ENCODE measurements around the gene COL2A1.

Gene COL2A1

GRCh38 chr12:47992776-47993175 lies 11.5 kb downstream of the COL2A1 start:
- Histone ChIP-seq H2BK12ac (ENCODE audit: low read length in 2 of 2) (no peak overlapping the region), H4K8ac (ENCODE audit: low read length) (no peak overlapping the region), H3K4ac (ENCODE audit: low read depth in 1 of 2, low read length in 2 of 2) (no peak overlapping the region), H2AK5ac (ENCODE audit: low read length, severe bottlenecking) (no peak overlapping the region), H3K4me2 (ENCODE audit: low read length, poor library complexity, severe bottlenecking) (no peak overlapping the region), H3K9me3 (ENCODE audit: control insufficient read depth, low read length) (no peaks in the 10 kb centered on the region), H3K9ac (ENCODE audit: low read length) (no peak overlapping the region), H3K18ac (ENCODE audit: low read depth in 1 of 2, low read length in 2 of 2) (no peak overlapping the region), H3K23ac (ENCODE audit: low read length in 2 of 2) (no peak overlapping the region), H3K27me3 (ENCODE audit: control insufficient read depth in 1 of 2, insufficient read depth in 1 of 2, low read length in 2 of 2) (peaks cover 60 to 92% of the 10 kb centered on the region in 2 experiments), H3K4me3 (ENCODE audit: insufficient read depth in 1 of 2, low read depth in 1 of 2, low read length in 2 of 2) (no peak overlapping the region), H2AFZ (ENCODE audit: low read depth, low read length) (no peak overlapping the region), H3K27ac (ENCODE audit: low read length, poor library complexity, severe bottlenecking) (no peak overlapping the region), H3K36me3 (ENCODE audit: control insufficient read depth in 1 of 2, insufficient read depth in 2 of 2, low read depth in 1 of 2, low read length in 2 of 2) (no peaks in the 10 kb centered on the region), H3K79me1 (replicated peaks; ENCODE audit: low read length, poor library complexity, severe bottlenecking) (no peaks in the 10 kb centered on the region), H3K14ac (ENCODE audit: low read length in 2 of 2) (no peak overlapping the region), H2BK15ac (ENCODE audit: low read depth, poor library complexity, severe bottlenecking) (no peak overlapping the region), H3K4me1 (ENCODE audit: control insufficient read depth, insufficient read depth, low read depth, low read length) (peaks cover 2% of the 10 kb centered on the region), H2BK120ac (ENCODE audit: low read depth, low read length) (no peak overlapping the region), H2BK5ac (ENCODE audit: low read depth, low read length, poor library complexity, severe bottlenecking) (no peak overlapping the region), H4K91ac (ENCODE audit: low read length) (no peak overlapping the region)
- 89% methylated on average over 10 of the region's 10 CpGs for WGBS
- no peak for DNase-seq

- no peaks in the 10 kb centered on the region for H3K79me1 ChIP-seq (replicated peaks; ENCODE audit: low read length, poor library complexity, severe bottlenecking)
- no peak overlapping the region for H3K4me2 ChIP-seq (ENCODE audit: low read length, poor library complexity, severe bottlenecking)
- peaks cover 56 to 92% of the 10 kb centered on the region in 2 experiments for H3K27me3 ChIP-seq (ENCODE audit: control insufficient read depth in 1 of 2, insufficient read depth in 1 of 2, low read length in 2 of 2)
- H3K14ac ChIP-seq (ENCODE audit: low read length in 2 of 2): no peak overlapping the region
- H3K9me3 ChIP-seq (ENCODE audit: control insufficient read depth, low read length): no peaks in the 10 kb centered on the region
- no peak overlapping the region for H2BK15ac ChIP-seq (ENCODE audit: low read depth, poor library complexity, severe bottlenecking)
- no peak overlapping the region for H2BK5ac ChIP-seq (ENCODE audit: low read depth, low read length, poor library complexity, severe bottlenecking)
- no peak overlapping the region for H4K91ac ChIP-seq (ENCODE audit: low read length)
- no peak overlapping the region for H2AK5ac ChIP-seq (ENCODE audit: low read length, severe bottlenecking)
- H2BK12ac ChIP-seq (ENCODE audit: low read length in 2 of 2): no peak overlapping the region
- no peak overlapping the region for H3K9ac ChIP-seq (ENCODE audit: low read length)
- H4K8ac ChIP-seq (ENCODE audit: low read length): no peak overlapping the region
- H3K4ac ChIP-seq (ENCODE audit: low read depth in 1 of 2, low read length in 2 of 2): no peak overlapping the region
- peaks cover 2% of the 10 kb centered on the region for H3K4me1 ChIP-seq (ENCODE audit: control insufficient read depth, insufficient read depth, low read depth, low read length)
- 81% methylated on average over 13 of the region's 13 CpGs for WGBS
- H3K27ac ChIP-seq (ENCODE audit: low read length, poor library complexity, severe bottlenecking): no peak overlapping the region
- DNase-seq: no peak
- H3K36me3 ChIP-seq (ENCODE audit: control insufficient read depth in 1 of 2, insufficient read depth in 2 of 2, low read depth in 1 of 2, low read length in 2 of 2): no peaks in the 10 kb centered on the region
- H2AFZ ChIP-seq (ENCODE audit: low read depth, low read length): no peak overlapping the region
- no peak overlapping the region for H2BK120ac ChIP-seq (ENCODE audit: low read depth, low read length)
- no peak overlapping the region for H3K23ac ChIP-seq (ENCODE audit: low read length in 2 of 2)
- no peak overlapping the region for H3K18ac ChIP-seq (ENCODE audit: low read depth in 1 of 2, low read length in 2 of 2)
- no peak overlapping the region for H3K4me3 ChIP-seq (ENCODE audit: insufficient read depth in 1 of 2, low read depth in 1 of 2, low read length in 2 of 2)
These were observed 12.9 kb downstream of the COL2A1 start for GRCh38 chr12:47991106-47992061.

- Histone ChIP-seq H3K9me3 (ENCODE audit: control insufficient read depth, low read length) (no peaks in the 10 kb centered on the region), H3K4ac (ENCODE audit: low read depth in 1 of 2, low read length in 2 of 2) (no peak overlapping the region), H3K9ac (ENCODE audit: low read length) (no peak overlapping the region), H2BK120ac (ENCODE audit: low read depth, low read length) (no peak overlapping the region), H4K91ac (ENCODE audit: low read length) (no peak overlapping the region), H2AFZ (ENCODE audit: low read depth, low read length) (no peak overlapping the region), H3K79me1 (replicated peaks; ENCODE audit: low read length, poor library complexity, severe bottlenecking) (no peaks in the 10 kb centered on the region), H3K14ac (ENCODE audit: low read length in 2 of 2) (no peak overlapping the region), H3K27me3 (ENCODE audit: control insufficient read depth in 1 of 2, insufficient read depth in 1 of 2, low read length in 2 of 2) (peaks cover 48 to 96% of the 10 kb centered on the region in 2 experiments), H3K36me3 (ENCODE audit: control insufficient read depth in 1 of 2, insufficient read depth in 2 of 2, low read depth in 1 of 2, low read length in 2 of 2) (no peaks in the 10 kb centered on the region), H3K23ac (ENCODE audit: low read length in 2 of 2) (no peak overlapping the region), H2BK12ac (ENCODE audit: low read length in 2 of 2) (no peak overlapping the region), H3K4me2 (ENCODE audit: low read length, poor library complexity, severe bottlenecking) (no peak overlapping the region), H3K27ac (ENCODE audit: low read length, poor library complexity, severe bottlenecking) (no peak overlapping the region), H3K4me1 (ENCODE audit: control insufficient read depth, insufficient read depth, low read depth, low read length) (peaks cover 2% of the 10 kb centered on the region), H4K8ac (ENCODE audit: low read length) (no peak overlapping the region), H2BK5ac (ENCODE audit: low read depth, low read length, poor library complexity, severe bottlenecking) (no peak overlapping the region), H3K4me3 (ENCODE audit: insufficient read depth in 1 of 2, low read depth in 1 of 2, low read length in 2 of 2) (no peak overlapping the region), H2AK5ac (ENCODE audit: low read length, severe bottlenecking) (no peak overlapping the region), H3K18ac (ENCODE audit: low read depth in 1 of 2, low read length in 2 of 2) (no peak overlapping the region), H2BK15ac (ENCODE audit: low read depth, poor library complexity, severe bottlenecking) (no peak overlapping the region)
- 91% methylated on average over 7 of the region's 7 CpGs for WGBS
- no peak for DNase-seq
These were observed 13.7 kb downstream of the COL2A1 start for GRCh38 chr12:47990351-47991105.

- peaks cover 44 to 96% of the 10 kb centered on the region in 2 experiments for H3K27me3 ChIP-seq (ENCODE audit: control insufficient read depth in 1 of 2, insufficient read depth in 1 of 2, low read length in 2 of 2)
- H3K4ac ChIP-seq (ENCODE audit: low read depth in 1 of 2, low read length in 2 of 2): no peak overlapping the region
- H3K14ac ChIP-seq (ENCODE audit: low read length in 2 of 2): no peak overlapping the region
- no peak overlapping the region for H3K23ac ChIP-seq (ENCODE audit: low read length in 2 of 2)
- no peak overlapping the region for H2AFZ ChIP-seq (ENCODE audit: low read depth, low read length)
- H2AK5ac ChIP-seq (ENCODE audit: low read length, severe bottlenecking): no peak overlapping the region
- no peak overlapping the region for H4K91ac ChIP-seq (ENCODE audit: low read length)
- no peak overlapping the region for H4K8ac ChIP-seq (ENCODE audit: low read length)
- H2BK15ac ChIP-seq (ENCODE audit: low read depth, poor library complexity, severe bottlenecking): no peak overlapping the region
- no peak overlapping the region for H3K4me2 ChIP-seq (ENCODE audit: low read length, poor library complexity, severe bottlenecking)
- H2BK120ac ChIP-seq (ENCODE audit: low read depth, low read length): no peak overlapping the region
- H2BK5ac ChIP-seq (ENCODE audit: low read depth, low read length, poor library complexity, severe bottlenecking): no peak overlapping the region
- no peak overlapping the region for H2BK12ac ChIP-seq (ENCODE audit: low read length in 2 of 2)
- H3K27ac ChIP-seq (ENCODE audit: low read length, poor library complexity, severe bottlenecking): no peak overlapping the region
- no peaks in the 10 kb centered on the region for H3K36me3 ChIP-seq (ENCODE audit: control insufficient read depth in 1 of 2, insufficient read depth in 2 of 2, low read depth in 1 of 2, low read length in 2 of 2)
- H3K79me1 ChIP-seq (replicated peaks; ENCODE audit: low read length, poor library complexity, severe bottlenecking): no peaks in the 10 kb centered on the region
- H3K9ac ChIP-seq (ENCODE audit: low read length): no peak overlapping the region
- H3K4me3 ChIP-seq (ENCODE audit: insufficient read depth in 1 of 2, low read depth in 1 of 2, low read length in 2 of 2): no peak overlapping the region
- peaks cover 2% of the 10 kb centered on the region for H3K4me1 ChIP-seq (ENCODE audit: control insufficient read depth, insufficient read depth, low read depth, low read length)
- 89% methylated on average over 10 of the region's 12 CpGs for WGBS
- H3K18ac ChIP-seq (ENCODE audit: low read depth in 1 of 2, low read length in 2 of 2): no peak overlapping the region
- no peaks in the 10 kb centered on the region for H3K9me3 ChIP-seq (ENCODE audit: control insufficient read depth, low read length)
- no peak for DNase-seq
These were observed 14.6 kb downstream of the COL2A1 start for GRCh38 chr12:47989666-47990065.
